ENCODE results near the gene SCN10A.

SCN10A gene

GRCh38 chr3:38816026-38816425 lies at the start of gene SCN10A:
Gene SCN10A, minus strand, starts transcription at chr3:38816217. Its CDS starts 22,207 bp downstream, at chr3:38794010.
- no peak for DNase-seq (ENCODE audit: low read depth)

- no peak for DNase-seq (ENCODE audit: low read depth)
Observed at GRCh38 chr3:38853011-38853410, 37.0 kb upstream of the SCN10A start.

- no peak for DNase-seq (ENCODE audit: low read depth)
Observed at GRCh38 chr3:38843898-38844297, 27.9 kb upstream of the SCN10A start.

- DNase-seq (ENCODE audit: low read depth) = no peak
Observed at GRCh38 chr3:38842266-38842965, 26.4 kb upstream of the SCN10A start.

- DNase-seq (ENCODE audit: low read depth) = no peak
Observed at GRCh38 chr3:38840987-38841386, 25.0 kb upstream of the SCN10A start.

- no peak for DNase-seq (ENCODE audit: low read depth)
Observed at GRCh38 chr3:38837358-38837757, 21.3 kb upstream of the SCN10A start.

GRCh38 chr3:38836561-38836960 lies 20.5 kb upstream of the SCN10A start:
- no peak for DNase-seq (ENCODE audit: low read depth)

GRCh38 chr3:38835939-38836338 lies 19.9 kb upstream of the SCN10A start:
- DNase-seq (ENCODE audit: low read depth) = no peak

- no peak for DNase-seq (ENCODE audit: low read depth)
Observed at GRCh38 chr3:38834717-38835116, 18.7 kb upstream of the SCN10A start.

- DNase-seq (ENCODE audit: low read depth) = no peak
Observed at GRCh38 chr3:38834110-38834509, 18.1 kb upstream of the SCN10A start.

GRCh38 chr3:38829404-38829803 lies 13.4 kb upstream of the SCN10A start:
- no peak for DNase-seq (ENCODE audit: low read depth)

- no peak for DNase-seq (ENCODE audit: low read depth)
Observed at GRCh38 chr3:38828681-38829080, 12.7 kb upstream of the SCN10A start.

GRCh38 chr3:38827791-38828190 lies 11.8 kb upstream of the SCN10A start:
- no peak for DNase-seq (ENCODE audit: low read depth)

GRCh38 chr3:38826001-38826400 lies 10.0 kb upstream of the SCN10A start:
- DNase-seq (ENCODE audit: low read depth) = no peak

GRCh38 chr3:38824349-38824748 lies 8.3 kb upstream of the SCN10A start:
- DNase-seq (ENCODE audit: low read depth) = no peak

GRCh38 chr3:38823722-38824121 lies 7.7 kb upstream of the SCN10A start:
- DNase-seq (ENCODE audit: low read depth) = no peak

GRCh38 chr3:38823186-38823585 lies 7.2 kb upstream of the SCN10A start:
- DNase-seq (ENCODE audit: low read depth) = no peak

GRCh38 chr3:38811822-38812221 lies 4.2 kb downstream of the SCN10A start:
- no peak for DNase-seq (ENCODE audit: low read depth)

GRCh38 chr3:38805765-38806386 lies 10.1 kb downstream of the SCN10A start:
- DNase-seq (ENCODE audit: low read depth) = no peak

GRCh38 chr3:38805004-38805403 lies 11.0 kb downstream of the SCN10A start:
- DNase-seq (ENCODE audit: low read depth) = no peak

- no peak for DNase-seq (ENCODE audit: low read depth)
Observed at GRCh38 chr3:38800511-38800910, 15.5 kb downstream of the SCN10A start.

GRCh38 chr3:38793721-38794120 lies 22.3 kb downstream of the SCN10A start:
- DNase-seq (ENCODE audit: low read depth) = no peak

- DNase-seq (ENCODE audit: low read depth) = no peak
Observed at GRCh38 chr3:38792983-38793382, 23.0 kb downstream of the SCN10A start.

- no peak for DNase-seq (ENCODE audit: low read depth)
Observed at GRCh38 chr3:38782148-38782547, 33.9 kb downstream of the SCN10A start.
